ENCODE results near the gene HNF4A.

The HNF4A gene

DNA sequence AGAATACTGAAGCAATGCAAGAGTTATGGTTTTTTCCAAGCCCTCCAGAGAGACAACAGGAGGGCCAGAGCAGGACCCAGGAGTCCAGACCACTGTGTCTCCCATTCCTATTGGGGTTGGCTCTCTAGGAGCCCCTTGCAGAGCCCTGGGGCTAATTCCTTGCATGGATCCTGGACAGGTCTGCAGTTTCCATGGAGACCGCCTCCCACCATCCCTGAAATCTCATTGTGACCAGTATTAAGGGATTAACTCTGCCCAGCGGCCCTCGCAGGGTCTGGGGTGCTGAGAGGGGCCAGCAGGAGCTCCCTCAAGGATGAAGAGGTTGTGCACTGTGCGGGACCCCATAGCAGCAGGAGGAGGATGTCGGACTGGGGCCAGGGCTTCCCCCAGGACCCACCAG, 34.8 kb downstream of the HNF4A start:
- no peak overlapping the region for H3K4me3 Mint-ChIP-seq
- H3K27ac Mint-ChIP-seq: no peak overlapping the region
- H3K4me1 Mint-ChIP-seq (ENCODE audit: low read depth in 2 of 2): peaks cover 4 to 10% of the 10 kb centered on the region in 2 donors
- H3K27me3 Mint-ChIP-seq: peaks cover 22 to 52% of the 10 kb centered on the region in 2 donors
- H3K36me3 Mint-ChIP-seq (ENCODE audit: insufficient read depth): peaks cover 2% of the 10 kb centered on the region
- no peak for DNase-seq
- H3K9me3 Mint-ChIP-seq: no peaks in the 10 kb centered on the region
- no peak for ATAC-seq (replicated peaks)

DNA sequence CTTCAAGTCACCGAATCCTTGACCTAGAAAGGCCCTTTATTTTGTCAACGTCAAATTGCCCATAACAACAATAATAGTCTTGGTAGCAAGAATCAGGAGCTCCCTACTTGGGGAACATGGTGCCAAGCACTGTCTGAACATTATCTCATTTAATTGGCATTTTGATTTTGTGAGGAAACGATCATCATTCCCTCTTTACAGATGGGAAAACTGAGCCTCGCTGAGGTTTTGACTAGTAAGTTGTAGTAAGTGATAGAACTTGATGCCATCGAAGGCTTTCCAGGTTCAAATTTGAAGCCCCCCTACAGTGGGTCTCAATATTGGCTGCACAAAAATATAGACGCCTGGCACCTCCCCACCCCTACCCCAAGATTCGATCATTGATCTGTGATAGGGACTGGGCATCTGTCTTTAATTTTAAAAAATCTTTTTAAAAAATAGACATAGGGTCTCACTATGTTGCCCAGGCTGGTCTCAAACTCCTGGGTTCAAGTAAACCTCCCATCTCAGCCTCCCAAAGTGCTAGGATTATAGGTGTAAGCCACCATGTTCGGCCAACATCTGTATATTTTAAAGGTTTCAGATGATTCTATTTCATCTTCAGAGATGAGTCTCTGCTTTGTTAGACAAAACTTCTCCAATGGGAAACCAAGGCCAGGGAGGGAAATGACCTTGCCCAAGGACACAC, 36.7 kb downstream of the HNF4A start:
- Mint-ChIP-seq H3K9me3 (no peaks in the 10 kb centered on the region), H3K27ac (no peak overlapping the region), H3K27me3 (peaks cover 22 to 52% of the 10 kb centered on the region in 2 donors), H3K4me3 (no peak overlapping the region), H3K4me1 (ENCODE audit: low read depth in 2 of 2) (peaks cover 4 to 11% of the 10 kb centered on the region in 2 donors), H3K36me3 (ENCODE audit: insufficient read depth) (peaks cover 2% of the 10 kb centered on the region)
- no peak for ATAC-seq (replicated peaks)
- no peak for DNase-seq

DNA sequence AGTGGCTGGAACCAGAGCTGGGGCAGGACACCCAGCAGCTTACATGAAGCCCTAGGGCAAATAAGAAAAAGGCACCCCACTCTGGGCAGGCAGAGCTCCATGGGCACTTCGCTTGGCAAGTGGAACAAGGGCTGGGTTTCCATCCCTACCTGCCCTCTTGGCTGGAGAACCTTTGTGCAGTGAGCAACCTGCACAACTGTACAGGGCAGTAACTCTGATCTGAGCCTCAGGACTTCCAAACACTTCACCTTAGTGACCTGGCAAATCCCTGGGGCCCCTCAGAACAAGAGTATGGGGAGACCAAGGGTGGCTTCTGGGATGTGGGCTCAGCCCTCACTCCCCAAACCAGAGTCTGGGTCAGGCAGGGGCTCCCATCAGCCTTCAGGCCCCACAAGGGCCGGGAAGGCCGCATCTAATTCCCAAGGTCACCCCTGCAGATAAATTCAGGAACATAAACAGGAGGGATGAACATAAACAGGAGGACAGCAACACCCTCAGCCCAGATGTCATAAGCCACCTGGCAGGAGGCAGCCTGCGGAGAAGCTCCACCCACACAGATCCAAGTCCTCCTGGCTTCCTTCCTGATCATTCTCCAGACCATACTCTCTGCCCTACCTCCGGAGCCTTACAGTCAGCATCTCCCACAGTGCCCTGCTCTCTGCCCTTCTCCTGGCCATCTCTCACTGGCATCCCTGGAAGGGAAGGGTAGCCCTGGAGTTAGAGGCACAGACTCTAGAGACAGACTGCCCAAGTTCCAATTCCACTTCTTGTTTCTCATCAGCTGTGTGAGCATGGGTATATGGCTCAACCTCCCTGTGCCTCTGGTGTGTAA, 37.5 kb downstream of the HNF4A start:
- Mint-ChIP-seq H3K27ac (no peak overlapping the region), H3K9me3 (no peaks in the 10 kb centered on the region), H3K27me3 (peaks cover 27 to 51% of the 10 kb centered on the region in 2 donors), H3K4me1 (ENCODE audit: low read depth in 2 of 2) (peaks cover 4 to 10% of the 10 kb centered on the region in 2 donors), H3K4me3 (no peak overlapping the region), H3K36me3 (ENCODE audit: insufficient read depth) (peaks cover 2% of the 10 kb centered on the region)
- DNase-seq: no peak
- ATAC-seq (replicated peaks): no peak

DNA sequence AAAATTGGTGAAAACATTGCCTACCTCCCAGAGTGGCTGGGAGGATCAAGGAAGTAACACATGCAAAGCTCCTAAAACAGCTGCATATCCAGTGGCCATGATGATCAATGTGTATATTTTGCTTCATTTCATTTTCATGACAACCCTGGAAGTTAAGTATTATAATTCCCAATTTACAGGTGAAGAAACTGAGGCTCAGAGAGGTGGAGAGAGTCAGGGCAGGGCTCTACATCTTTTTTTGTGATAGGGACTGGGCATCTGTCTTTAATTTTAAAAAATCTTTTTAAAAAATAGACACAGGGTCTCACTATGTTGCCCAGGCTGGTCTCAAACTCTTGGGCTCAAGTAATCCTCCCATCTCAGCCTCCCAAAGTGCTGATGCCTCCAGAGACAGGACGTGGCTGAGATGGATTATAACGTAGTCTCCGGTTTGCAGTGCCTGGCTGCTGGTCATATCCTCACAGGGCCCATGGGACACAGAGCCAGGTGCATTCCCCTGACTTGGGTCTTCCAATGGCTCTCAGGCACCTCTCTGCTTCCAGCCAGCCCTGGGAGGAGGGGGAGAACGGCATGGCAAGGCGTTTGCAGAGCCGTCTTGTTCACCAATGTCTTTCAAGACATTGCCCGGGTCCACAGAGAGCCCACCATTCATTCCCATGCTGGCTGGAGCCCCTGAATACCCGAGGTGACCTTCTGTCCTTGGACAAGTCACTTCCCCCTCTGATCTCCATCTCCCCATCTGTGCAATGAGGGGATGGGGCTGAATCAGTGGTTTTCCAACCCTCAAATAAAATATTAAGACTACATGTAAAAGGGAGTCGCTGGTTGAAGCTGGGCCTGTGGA, 38.3 kb downstream of the HNF4A start:
- no peak overlapping the region for H3K27ac Mint-ChIP-seq
- no peak overlapping the region for H3K4me3 Mint-ChIP-seq
- ATAC-seq (replicated peaks) (no peak), DNase-seq (no peak)
- peaks cover 0 to 5% of the 10 kb centered on the region in 2 donors for H3K4me1 Mint-ChIP-seq (ENCODE audit: low read depth in 2 of 2)
- no peaks in the 10 kb centered on the region for H3K36me3 Mint-ChIP-seq (ENCODE audit: insufficient read depth)
- peaks cover 21 to 51% of the 10 kb centered on the region in 2 donors for H3K27me3 Mint-ChIP-seq
- H3K9me3 Mint-ChIP-seq: no peaks in the 10 kb centered on the region

DNA sequence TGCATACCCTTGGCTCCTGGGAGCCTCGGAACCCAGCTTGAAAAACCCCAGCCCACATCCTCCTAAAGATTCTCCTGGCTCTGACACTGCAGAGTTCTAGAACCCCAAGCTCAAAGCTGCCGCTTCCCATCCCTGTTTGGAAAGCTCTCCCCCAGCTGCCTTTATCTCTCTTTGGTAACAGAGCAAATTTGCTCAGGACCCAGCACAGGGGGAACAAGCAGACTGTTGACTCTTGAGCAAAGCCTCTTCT, 38.9 kb downstream of the HNF4A start:
- no peaks in the 10 kb centered on the region for H3K9me3 Mint-ChIP-seq
- H3K27me3 Mint-ChIP-seq: peaks cover 18 to 51% of the 10 kb centered on the region in 2 donors

DNA sequence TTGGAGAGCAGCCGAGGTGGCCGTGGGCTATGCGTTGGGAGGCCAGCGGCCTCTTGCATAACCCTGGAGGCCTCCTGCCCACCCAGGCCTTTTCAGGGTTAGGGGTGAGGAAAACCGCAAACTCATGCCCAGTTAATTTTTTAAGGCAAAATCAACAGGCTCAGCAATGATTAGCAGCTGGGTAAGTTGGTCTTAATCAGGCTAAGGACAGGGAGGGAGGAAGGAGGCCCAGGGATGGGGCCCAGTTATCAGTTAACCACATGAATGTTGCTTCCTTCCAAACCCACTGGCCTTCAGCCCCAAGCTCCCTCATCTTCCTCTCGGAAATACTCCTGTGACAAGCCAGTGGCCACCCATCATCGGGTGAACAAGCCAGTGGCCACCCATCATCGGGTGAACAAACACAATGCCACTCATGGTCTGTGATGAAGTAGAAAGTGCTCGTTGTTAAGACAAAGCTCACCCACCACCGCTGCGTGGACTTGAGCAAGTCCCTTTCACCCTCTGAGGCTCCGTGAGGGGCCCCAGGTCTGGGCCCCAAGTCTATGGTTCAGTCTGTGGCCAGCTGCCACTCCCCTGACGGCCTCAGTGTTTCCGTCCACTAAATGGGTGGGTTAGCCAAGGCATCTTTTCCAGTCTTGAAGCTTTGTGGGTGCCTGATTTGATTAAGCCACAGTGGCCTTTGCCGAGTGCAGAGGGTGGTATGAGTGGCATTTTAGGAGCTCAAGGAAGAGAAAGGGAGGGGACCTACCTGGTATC, 39.4 kb downstream of the HNF4A start:
- no peak overlapping the region for H3K27ac Mint-ChIP-seq
- H3K27me3 Mint-ChIP-seq: peaks cover 18 to 51% of the 10 kb centered on the region in 2 donors
- H3K9me3 Mint-ChIP-seq: no peaks in the 10 kb centered on the region
- no peaks in the 10 kb centered on the region for H3K36me3 Mint-ChIP-seq (ENCODE audit: insufficient read depth)
- no peak overlapping the region for H3K4me3 Mint-ChIP-seq
- ATAC-seq (replicated peaks): no peak
- DNase-seq: no peak
- H3K4me1 Mint-ChIP-seq (ENCODE audit: low read depth in 2 of 2): peaks cover 0 to 1% of the 10 kb centered on the region in 2 donors

More for the DNA sequence above, 38.9 kb downstream of the HNF4A start:
- Mint-ChIP-seq H3K4me1 (ENCODE audit: low read depth in 2 of 2) (peaks cover 0 to 1% of the 10 kb centered on the region in 2 donors), H3K36me3 (ENCODE audit: insufficient read depth) (no peaks in the 10 kb centered on the region), H3K27ac (no peak overlapping the region), H3K4me3 (no peak overlapping the region)
- no peak for ATAC-seq (replicated peaks)
- no peak for DNase-seq

DNA sequence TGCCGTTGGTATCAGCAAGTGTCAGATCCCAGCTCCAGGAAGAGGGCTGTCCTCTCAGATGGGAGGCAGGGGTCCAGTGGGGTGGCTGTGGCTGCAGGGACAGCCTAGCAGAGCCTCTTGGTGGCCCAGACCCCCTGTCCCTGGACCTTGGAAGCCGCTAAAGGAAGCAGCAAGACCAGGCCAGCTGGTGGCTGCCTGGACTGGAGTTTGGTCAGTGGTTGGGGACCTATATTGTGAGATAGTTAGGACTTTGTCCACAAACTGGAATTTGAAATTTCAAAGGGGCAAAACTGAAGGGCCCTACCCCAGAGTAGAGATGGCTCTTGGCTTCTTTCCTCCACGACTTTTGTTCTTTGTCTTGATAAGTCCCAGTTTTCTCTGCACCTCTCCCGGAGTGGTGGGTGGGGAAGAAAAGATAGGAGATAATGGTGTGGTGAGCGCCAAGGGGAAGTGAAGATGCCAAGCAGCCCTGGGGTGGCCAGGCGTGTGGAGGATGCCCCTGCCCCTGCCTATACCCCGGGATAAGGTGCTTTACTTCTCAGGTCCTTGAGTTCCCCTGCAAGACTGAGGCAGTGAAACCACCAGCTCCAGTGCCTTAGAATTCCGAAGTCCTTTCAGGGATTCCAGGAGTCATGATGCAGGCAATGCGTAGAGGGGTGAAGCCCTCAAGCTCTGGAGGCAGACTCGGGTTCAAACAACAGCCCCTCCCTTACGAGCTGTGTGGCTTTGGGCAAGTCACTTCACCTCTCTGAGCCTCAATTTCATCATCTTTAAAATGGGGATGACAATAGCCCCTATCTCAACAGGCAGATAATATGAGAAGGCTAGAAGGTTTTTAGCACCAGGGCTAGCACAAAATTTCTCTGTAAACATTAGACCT, 40.2 kb downstream of the HNF4A start:
- peaks cover 0 to 1% of the 10 kb centered on the region in 2 donors for H3K4me1 Mint-ChIP-seq (ENCODE audit: low read depth in 2 of 2)
- H3K4me3 Mint-ChIP-seq: no peak overlapping the region
- H3K27me3 Mint-ChIP-seq: peaks cover 22 to 51% of the 10 kb centered on the region in 2 donors
- DNase-seq (no peak), ATAC-seq (replicated peaks) (no peak)
- no peaks in the 10 kb centered on the region for H3K36me3 Mint-ChIP-seq (ENCODE audit: insufficient read depth)
- no peaks in the 10 kb centered on the region for H3K9me3 Mint-ChIP-seq
- no peak overlapping the region for H3K27ac Mint-ChIP-seq

DNA sequence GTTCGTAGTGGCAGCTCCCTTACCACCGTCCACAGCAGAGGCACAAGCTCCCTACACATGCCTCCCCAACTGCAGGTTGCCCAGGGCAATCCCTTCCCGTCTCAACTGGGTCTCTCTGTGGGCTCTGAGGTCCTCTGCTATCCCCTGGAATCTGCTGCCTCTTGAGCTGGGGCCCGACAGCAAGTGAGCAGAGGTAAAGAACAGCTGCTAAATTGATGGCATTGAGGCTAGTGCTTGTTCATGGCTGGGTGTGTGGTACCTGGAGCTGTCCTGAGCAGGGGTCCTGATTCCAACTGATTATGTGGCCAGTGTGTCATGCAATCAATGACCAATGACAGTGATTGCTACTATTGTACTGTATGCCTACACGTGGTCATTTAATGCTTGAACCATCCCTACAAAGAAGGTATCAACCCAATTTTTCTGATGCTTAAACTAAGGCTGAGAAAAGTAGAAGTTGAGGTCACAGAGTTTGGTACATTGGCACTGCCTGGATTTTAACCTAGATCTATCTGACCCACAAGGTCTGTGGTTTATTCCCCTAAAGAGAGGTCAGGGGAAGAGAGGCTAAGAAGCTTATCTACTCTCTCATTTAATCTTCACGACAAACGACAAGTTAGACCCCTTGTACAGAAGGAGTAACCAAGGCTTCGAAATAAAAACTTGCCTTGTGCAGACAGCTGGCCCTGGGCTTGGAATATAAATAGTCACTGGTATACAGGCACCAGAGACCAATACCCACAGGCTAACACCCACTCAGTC, 41.1 kb downstream of the HNF4A start:
- no peaks in the 10 kb centered on the region for H3K36me3 Mint-ChIP-seq (ENCODE audit: insufficient read depth)
- no peak for DNase-seq
- H3K27me3 Mint-ChIP-seq: peaks cover 22 to 44% of the 10 kb centered on the region in 2 donors
- ATAC-seq (replicated peaks): no peak
- no peak overlapping the region for H3K4me3 Mint-ChIP-seq
- H3K9me3 Mint-ChIP-seq: no peaks in the 10 kb centered on the region
- peaks cover 0 to 1% of the 10 kb centered on the region in 2 donors for H3K4me1 Mint-ChIP-seq (ENCODE audit: low read depth in 2 of 2)
- H3K27ac Mint-ChIP-seq: no peak overlapping the region

DNA sequence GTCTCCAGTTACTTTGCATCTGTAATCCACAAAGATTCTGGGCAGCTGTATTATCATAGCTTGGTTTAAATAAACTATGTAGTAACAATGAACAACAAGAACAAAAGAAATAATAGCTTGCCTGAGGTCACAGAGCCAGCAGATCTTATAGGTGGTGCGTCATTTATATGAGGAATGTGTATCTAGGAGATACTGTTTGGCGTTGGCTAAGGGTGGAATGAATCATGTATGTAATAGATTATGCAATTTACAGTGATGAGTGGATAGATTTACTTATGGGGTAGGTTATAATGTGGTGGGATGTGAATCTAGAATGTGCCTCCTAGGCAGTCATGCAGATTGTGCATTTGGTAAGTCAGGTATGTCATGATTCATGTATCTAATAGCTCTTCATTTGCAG, 42.8 kb downstream of the HNF4A start:
- no peak overlapping the region for H3K27ac Mint-ChIP-seq
- no peaks in the 10 kb centered on the region for H3K36me3 Mint-ChIP-seq (ENCODE audit: insufficient read depth)
- peaks cover 0 to 1% of the 10 kb centered on the region in 2 donors for H3K4me1 Mint-ChIP-seq (ENCODE audit: low read depth in 2 of 2)
- peaks cover 23 to 55% of the 10 kb centered on the region in 2 donors for H3K27me3 Mint-ChIP-seq
- no peak for DNase-seq
- no peak for ATAC-seq (replicated peaks)
- no peaks in the 10 kb centered on the region for H3K9me3 Mint-ChIP-seq
- H3K4me3 Mint-ChIP-seq: no peak overlapping the region

DNA sequence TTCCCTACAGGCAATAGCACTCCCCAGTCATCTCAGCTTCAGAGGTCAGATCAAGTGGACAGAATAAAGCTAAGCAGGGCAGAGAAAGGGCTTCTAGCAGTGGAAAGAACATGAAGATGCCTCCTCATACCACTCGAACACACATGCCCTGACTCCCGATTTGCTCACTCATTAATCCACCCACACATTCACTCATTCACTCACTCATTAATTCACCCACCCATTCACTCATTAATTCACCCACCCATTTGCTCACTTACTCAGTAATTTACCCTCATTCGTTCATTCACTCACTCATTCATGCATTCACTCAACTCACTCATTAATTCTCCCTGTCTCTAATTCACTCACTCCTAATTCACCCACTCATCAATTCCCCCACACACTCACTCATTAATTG, 43.9 kb downstream of the HNF4A start:
- peaks cover 0 to 1% of the 10 kb centered on the region in 2 donors for H3K4me1 Mint-ChIP-seq (ENCODE audit: low read depth in 2 of 2)
- no peaks in the 10 kb centered on the region for H3K9me3 Mint-ChIP-seq
- H3K27ac Mint-ChIP-seq: no peak overlapping the region
- no peaks in the 10 kb centered on the region for H3K36me3 Mint-ChIP-seq (ENCODE audit: insufficient read depth)
- DNase-seq: no peak
- H3K4me3 Mint-ChIP-seq: no peak overlapping the region
- no peak for ATAC-seq (replicated peaks)
- peaks cover 21 to 54% of the 10 kb centered on the region in 2 donors for H3K27me3 Mint-ChIP-seq

DNA sequence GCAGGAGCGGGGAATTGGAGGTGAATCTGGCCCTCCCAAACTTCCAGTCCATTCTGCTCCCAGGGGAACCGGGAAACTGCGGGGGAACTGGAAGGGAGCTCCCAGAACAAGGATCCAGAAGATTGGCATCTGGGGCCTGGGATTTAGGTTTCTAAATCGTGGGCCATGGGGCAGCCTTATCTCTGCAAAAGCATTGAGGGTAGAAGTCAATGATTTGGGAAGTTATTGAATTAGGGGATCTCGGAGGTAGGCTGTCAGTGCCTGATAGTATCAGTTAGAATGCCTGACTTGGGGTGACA, 45.1 kb downstream of the HNF4A start:
- H3K36me3 Mint-ChIP-seq (ENCODE audit: insufficient read depth): no peaks in the 10 kb centered on the region
- DNase-seq (no peak), ATAC-seq (replicated peaks) (no peak)
- H3K9me3 Mint-ChIP-seq: no peaks in the 10 kb centered on the region
- peaks cover 21 to 43% of the 10 kb centered on the region in 2 donors for H3K27me3 Mint-ChIP-seq
- no peak overlapping the region for H3K27ac Mint-ChIP-seq
- H3K4me3 Mint-ChIP-seq: no peak overlapping the region
- peaks cover 0 to 1% of the 10 kb centered on the region in 2 donors for H3K4me1 Mint-ChIP-seq (ENCODE audit: low read depth in 2 of 2)

Data from effector memory CD8-positive, alpha-beta T cell (primary cell).